K562 (cell line): ENCODE results near the gene MTFR2. TPM values are rescaled to one million over a fixed set of nuclear protein-coding genes. Genes with fewer than 3 reads are reported as not detected.

Source experiments
- FOXA3 ChIP-seq, 2 experiments: fragments of 450-650 bp in 1 of 2; sonication (generic) in 1 of 2; formaldehyde crosslinking; IDR thresholded peaks in 1 of 2; conservative IDR thresholded peaks in 1 of 2; 2 replicates each; pipeline versions ENCODE4 v1.4.0 to v1.8.0; 2020 to 2022; ENCODE audit warnings: mild to moderate bottlenecking in 2 of 2, missing genetic modification reagents in 1 of 2
- FOXJ2 ChIP-seq: fragments of 200-800 bp; sonication (Bioruptor generic); IDR thresholded peaks from 2 replicates; pipeline ENCODE4 v1.6.1; 2016; ENCODE audit warnings: missing genetic modification characterization, missing compliant biosample characterization
- RBBP5 ChIP-seq: fragments of 200-600 bp; sonication (generic); IDR thresholded peaks from 2 replicates; pipeline ENCODE4 v1.6.1; 2012; ENCODE audit warnings: borderline replicate concordance, mild to moderate bottlenecking, low read length, control low read depth, inconsistent platforms; ENCODE audit not compliant: insufficient read depth, poor library complexity, severe bottlenecking
- RFX1 ChIP-seq: fragments of 450-650 bp; IDR thresholded peaks from 2 replicates; pipeline ENCODE4 v1.6.1; 2016; ENCODE audit warnings: mild to moderate bottlenecking, moderate library complexity
- SREBF2 ChIP-seq: sonication (generic); formaldehyde crosslinking; IDR thresholded peaks from 2 replicates; pipeline ENCODE4 v1.4.0; 2020; ENCODE audit warnings: mild to moderate bottlenecking, missing genetic modification reagents
- TGIF2 ChIP-seq: sonication (generic); formaldehyde crosslinking; IDR thresholded peaks from 2 replicates; pipeline ENCODE4 v1.8.1; 2022; ENCODE audit warnings: mild to moderate bottlenecking, missing genetic modification reagents, moderate library complexity
- YBX1 ChIP-seq: fragments of 450-650 bp; IDR thresholded peaks from 2 replicates; pipeline ENCODE4 v1.7.1; 2016; ENCODE audit warnings: mild to moderate bottlenecking
- YY1 ChIP-seq, 3 experiments: IDR thresholded peaks; 2 replicates each; pipeline ENCODE4 v1.6.1; 2011; ENCODE audit warnings: low read length in 2 of 3, mild to moderate bottlenecking in 2 of 3, moderate library complexity in 2 of 3, borderline replicate concordance in 1 of 3, control low read depth in 1 of 3, low read depth in 1 of 3; ENCODE audit not compliant: insufficient read depth in 3 of 3, insufficient replicate concordance in 2 of 3, control insufficient read depth in 1 of 3, insufficient read length in 1 of 3; ENCODE audit errors: extremely low read depth in 1 of 3
- ZZZ3 ChIP-seq: fragments of 450-650 bp; IDR thresholded peaks from 2 replicates; pipeline ENCODE4 v1.6.1; 2016; ENCODE audit warnings: antibody characterized with exemption, mild to moderate bottlenecking, moderate library complexity
- polyA plus RNA-seq, 8 experiments: library from polyadenylated mRNA; depleted of rRNA in 4 of 8; stranded (reverse) in 5 of 8; unstranded in 3 of 8; fragments of >200 nt; fragmentation: Nextera tagmentation in 2 of 8; fragmentation: Illumina TruSeq in 1 of 8; extraction: Ambion mirVana in 2 of 8; extraction: Trizol in 1 of 8; gene quantifications; 2 replicates each; pipeline versions ENCODE4 v1.2.1 to v1.2.3, GENCODE V29; 2011 to 2014; ENCODE audit warnings: inconsistent platforms in 1 of 8, missing spikeins in 1 of 8
- total RNA-seq, 7 experiments: library from RNA; depleted of rRNA in 6 of 7; stranded (reverse); fragments of >200 nt in 6 of 7; fragmentation: Illumina TruSeq in 2 of 7; extraction: Trizol in 2 of 7; gene quantifications; 2 replicates each; pipeline versions ENCODE4 v1.2.1 to v1.2.3, GENCODE V29; 2011 to 2021; ENCODE audit warnings: low replicate concordance in 1 of 7
- TF ChIP-seq, protein P1 (sequence below): sonication (generic); formaldehyde crosslinking; IDR thresholded peaks from 2 replicates; pipeline ENCODE4 v1.8.1; 2023; ENCODE audit warnings: mild to moderate bottlenecking, missing genetic modification reagents
- TF ChIP-seq, protein P2 (sequence below): fragments of 250-450 bp; sonication (Bioruptor Pico); IDR thresholded peaks from 2 replicates; pipeline ENCODE4 v1.4.0; 2020; ENCODE audit warnings: mild to moderate bottlenecking, moderate library complexity
- TF ChIP-seq, protein P3 (sequence below): fragments of 250-450 bp; sonication (Bioruptor Pico); IDR thresholded peaks from 2 replicates; pipeline ENCODE4 v1.5.0; 2022; ENCODE audit warnings: mild to moderate bottlenecking
- TF ChIP-seq, protein P4 (sequence below): fragments of 200-800 bp; sonication (Bioruptor generic); IDR thresholded peaks from 2 replicates; pipeline ENCODE4 v1.6.1; 2016; ENCODE audit warnings: missing genetic modification characterization, missing compliant biosample characterization

The MTFR2 gene
- total and polyA plus RNA-seq, 9 of the 15 experiments (the other 6 are each of a cell fraction or from before 2014, with no cell fraction given) = 10.1 to 63.3 (median 45.9) TPM

DNA sequence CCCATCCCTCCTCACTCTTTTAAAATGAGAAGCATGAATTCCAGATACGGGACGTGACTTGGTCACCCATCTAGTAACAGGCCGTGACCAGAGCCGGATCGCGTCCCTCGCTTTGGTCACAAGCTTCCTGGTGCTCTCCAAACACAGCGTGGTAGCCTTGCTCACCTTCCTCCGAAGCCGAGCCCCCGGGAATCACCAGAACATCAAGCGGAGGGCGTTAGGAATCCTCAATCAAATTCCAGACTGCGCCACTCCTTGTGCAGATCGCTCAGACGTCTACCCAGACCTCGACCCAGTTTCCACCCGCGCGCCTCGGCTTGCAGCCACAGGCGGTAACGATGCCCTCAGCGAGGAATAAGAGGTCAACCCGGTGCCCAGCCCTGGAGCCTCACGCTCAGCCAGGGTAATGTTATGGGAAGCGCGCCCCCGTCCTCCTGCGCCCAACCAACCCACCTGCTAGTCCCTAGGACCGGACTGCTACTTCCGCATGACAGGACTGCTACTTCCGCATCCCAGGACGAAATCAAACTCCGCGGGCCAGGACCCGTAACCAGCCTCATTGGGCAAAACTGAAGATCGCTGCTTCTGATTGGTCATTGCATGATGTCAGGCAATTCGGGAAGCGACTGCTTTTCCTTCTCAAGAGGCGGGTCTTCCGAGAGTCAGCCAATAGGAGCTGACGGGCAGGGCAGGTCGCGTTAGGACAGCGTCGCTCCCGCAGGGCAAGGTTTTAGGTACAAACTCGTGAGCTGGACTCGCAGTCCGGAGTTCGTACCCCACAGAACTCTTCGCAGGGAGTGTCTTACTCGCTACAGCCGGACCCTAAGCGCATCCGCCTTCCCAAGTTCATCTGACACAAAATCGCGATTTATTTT is at the start of gene MTFR2 (continued):
- TF ChIP-seq SREBF2 (CRISPR knock-in tag) = 0 out of 2 replicates have a peak, but pooled peaks have one; percentile 59
- no peak for TF ChIP-seq YBX1
- TF ChIP-seq, protein P1, sequence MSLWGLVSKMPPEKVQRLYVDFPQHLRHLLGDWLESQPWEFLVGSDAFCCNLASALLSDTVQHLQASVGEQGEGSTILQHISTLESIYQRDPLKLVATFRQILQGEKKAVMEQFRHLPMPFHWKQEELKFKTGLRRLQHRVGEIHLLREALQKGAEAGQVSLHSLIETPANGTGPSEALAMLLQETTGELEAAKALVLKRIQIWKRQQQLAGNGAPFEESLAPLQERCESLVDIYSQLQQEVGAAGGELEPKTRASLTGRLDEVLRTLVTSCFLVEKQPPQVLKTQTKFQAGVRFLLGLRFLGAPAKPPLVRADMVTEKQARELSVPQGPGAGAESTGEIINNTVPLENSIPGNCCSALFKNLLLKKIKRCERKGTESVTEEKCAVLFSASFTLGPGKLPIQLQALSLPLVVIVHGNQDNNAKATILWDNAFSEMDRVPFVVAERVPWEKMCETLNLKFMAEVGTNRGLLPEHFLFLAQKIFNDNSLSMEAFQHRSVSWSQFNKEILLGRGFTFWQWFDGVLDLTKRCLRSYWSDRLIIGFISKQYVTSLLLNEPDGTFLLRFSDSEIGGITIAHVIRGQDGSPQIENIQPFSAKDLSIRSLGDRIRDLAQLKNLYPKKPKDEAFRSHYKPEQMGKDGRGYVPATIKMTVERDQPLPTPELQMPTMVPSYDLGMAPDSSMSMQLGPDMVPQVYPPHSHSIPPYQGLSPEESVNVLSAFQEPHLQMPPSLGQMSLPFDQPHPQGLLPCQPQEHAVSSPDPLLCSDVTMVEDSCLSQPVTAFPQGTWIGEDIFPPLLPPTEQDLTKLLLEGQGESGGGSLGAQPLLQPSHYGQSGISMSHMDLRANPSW = no peak; the same call in 1 of the 2 replicates
- TF ChIP-seq RBBP5 = peak; percentile 89
- TF ChIP-seq, protein P2, sequence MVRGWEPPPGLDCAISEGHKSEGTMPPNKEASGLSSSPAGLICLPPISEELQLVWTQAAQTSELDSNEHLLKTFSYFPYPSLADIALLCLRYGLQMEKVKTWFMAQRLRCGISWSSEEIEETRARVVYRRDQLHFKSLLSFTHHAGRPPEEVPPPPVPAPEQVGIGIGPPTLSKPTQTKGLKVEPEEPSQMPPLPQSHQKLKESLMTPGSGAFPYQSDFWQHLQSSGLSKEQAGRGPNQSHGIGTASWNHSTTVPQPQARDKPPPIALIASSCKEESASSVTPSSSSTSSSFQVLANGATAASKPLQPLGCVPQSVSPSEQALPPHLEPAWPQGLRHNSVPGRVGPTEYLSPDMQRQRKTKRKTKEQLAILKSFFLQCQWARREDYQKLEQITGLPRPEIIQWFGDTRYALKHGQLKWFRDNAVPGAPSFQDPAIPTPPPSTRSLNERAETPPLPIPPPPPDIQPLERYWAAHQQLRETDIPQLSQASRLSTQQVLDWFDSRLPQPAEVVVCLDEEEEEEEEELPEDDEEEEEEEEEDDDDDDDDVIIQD = no peak
- TF ChIP-seq ZZZ3 = no peak
- TF ChIP-seq YY1 (IDR thresholded peaks at IDR 0.05; ENCODE audit: borderline replicate concordance in 1 of 3, control insufficient read depth in 1 of 3, extremely low read depth in 1 of 3, insufficient read depth in 3 of 3, insufficient read length in 1 of 3, insufficient replicate concordance in 2 of 3, low read depth in 1 of 3, low read length in 2 of 3) = peak in 2 of 3 experiments; percentile 33 to 35
- no peak; the same call in 1 of the 2 replicates for TF ChIP-seq TGIF2 (CRISPR knock-in tag)
- TF ChIP-seq, protein P3, sequence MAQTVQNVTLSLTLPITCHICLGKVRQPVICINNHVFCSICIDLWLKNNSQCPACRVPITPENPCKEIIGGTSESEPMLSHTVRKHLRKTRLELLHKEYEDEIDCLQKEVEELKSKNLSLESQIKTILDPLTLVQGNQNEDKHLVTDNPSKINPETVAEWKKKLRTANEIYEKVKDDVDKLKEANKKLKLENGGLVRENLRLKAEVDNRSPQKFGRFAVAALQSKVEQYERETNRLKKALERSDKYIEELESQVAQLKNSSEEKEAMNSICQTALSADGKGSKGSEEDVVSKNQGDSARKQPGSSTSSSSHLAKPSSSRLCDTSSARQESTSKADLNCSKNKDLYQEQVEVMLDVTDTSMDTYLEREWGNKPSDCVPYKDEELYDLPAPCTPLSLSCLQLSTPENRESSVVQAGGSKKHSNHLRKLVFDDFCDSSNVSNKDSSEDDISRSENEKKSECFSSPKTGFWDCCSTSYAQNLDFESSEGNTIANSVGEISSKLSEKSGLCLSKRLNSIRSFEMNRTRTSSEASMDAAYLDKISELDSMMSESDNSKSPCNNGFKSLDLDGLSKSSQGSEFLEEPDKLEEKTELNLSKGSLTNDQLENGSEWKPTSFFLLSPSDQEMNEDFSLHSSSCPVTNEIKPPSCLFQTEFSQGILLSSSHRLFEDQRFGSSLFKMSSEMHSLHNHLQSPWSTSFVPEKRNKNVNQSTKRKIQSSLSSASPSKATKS (CRISPR knock-in tag) = no peak
- peak in 1 of 2 experiments; percentile 84; a peak in 2 of 4 replicates for TF ChIP-seq FOXA3 (CRISPR knock-in tag; conservative IDR thresholded peaks at IDR 0.05 in 1 of 2, IDR thresholded peaks at IDR 0.05 in 1 of 2)
- TF ChIP-seq, protein P4, sequence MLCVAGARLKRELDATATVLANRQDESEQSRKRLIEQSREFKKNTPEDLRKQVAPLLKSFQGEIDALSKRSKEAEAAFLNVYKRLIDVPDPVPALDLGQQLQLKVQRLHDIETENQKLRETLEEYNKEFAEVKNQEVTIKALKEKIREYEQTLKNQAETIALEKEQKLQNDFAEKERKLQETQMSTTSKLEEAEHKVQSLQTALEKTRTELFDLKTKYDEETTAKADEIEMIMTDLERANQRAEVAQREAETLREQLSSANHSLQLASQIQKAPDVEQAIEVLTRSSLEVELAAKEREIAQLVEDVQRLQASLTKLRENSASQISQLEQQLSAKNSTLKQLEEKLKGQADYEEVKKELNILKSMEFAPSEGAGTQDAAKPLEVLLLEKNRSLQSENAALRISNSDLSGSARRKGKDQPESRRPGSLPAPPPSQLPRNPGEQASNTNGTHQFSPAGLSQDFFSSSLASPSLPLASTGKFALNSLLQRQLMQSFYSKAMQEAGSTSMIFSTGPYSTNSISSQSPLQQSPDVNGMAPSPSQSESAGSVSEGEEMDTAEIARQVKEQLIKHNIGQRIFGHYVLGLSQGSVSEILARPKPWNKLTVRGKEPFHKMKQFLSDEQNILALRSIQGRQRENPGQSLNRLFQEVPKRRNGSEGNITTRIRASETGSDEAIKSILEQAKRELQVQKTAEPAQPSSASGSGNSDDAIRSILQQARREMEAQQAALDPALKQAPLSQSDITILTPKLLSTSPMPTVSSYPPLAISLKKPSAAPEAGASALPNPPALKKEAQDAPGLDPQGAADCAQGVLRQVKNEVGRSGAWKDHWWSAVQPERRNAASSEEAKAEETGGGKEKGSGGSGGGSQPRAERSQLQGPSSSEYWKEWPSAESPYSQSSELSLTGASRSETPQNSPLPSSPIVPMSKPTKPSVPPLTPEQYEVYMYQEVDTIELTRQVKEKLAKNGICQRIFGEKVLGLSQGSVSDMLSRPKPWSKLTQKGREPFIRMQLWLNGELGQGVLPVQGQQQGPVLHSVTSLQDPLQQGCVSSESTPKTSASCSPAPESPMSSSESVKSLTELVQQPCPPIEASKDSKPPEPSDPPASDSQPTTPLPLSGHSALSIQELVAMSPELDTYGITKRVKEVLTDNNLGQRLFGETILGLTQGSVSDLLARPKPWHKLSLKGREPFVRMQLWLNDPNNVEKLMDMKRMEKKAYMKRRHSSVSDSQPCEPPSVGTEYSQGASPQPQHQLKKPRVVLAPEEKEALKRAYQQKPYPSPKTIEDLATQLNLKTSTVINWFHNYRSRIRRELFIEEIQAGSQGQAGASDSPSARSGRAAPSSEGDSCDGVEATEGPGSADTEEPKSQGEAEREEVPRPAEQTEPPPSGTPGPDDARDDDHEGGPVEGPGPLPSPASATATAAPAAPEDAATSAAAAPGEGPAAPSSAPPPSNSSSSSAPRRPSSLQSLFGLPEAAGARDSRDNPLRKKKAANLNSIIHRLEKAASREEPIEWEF (CRISPR knock-in tag) = no peak
- TF ChIP-seq FOXJ2 (tag) = no peak
- TF ChIP-seq RFX1 = no peak
